8988T (cell line): ENCODE measurements around the gene AQR.
"Not testable (repeated sequence)": the region's sequence is repeated elsewhere in the genome, so short reads cannot be mapped to it uniquely, and the experiment has no call there.

Source experiments
- DNase-seq: peaks from one replicate; pipeline ENCODE4 v3.0.0; 2011

The AQR gene

DNA sequence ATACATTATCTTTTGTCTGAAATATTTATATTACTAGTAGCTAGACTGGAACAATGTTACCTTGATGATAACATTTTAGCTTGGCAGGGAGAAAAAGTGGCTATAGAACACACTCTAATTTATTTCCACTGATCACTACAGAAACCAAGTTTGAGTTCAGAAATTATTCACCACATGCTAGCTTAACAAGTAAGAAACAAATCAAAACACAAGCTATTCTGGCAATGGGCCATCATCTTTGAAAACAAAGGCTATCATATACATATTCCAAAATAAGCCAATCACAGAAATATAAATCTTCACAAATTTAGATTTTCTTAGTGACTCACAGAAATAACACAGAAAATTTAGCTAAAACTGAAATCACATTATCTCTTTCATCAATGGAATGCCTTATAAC lies 17.1 kb downstream of the AQR start:
- no peak for DNase-seq

DNA sequence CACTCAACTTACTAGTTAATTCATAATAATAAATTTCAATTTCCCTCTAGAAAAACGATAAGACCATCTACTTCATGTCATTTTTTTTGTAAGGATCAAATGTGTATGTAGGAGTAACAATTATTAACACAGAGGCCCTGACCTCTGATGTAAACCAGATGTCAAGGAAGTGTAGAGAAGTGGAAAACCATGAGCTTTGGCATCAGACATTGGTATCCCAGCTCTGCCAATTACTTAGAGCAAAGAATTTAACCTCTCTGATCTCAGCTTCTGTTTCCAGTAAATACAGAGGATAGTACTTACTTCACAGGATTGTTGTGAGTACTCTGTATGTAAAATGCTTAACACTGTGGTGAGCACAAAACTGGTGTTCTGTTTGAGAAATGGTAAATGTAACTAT lies 17.5 kb downstream of the AQR start:
- DNase-seq, result no peak

DNA sequence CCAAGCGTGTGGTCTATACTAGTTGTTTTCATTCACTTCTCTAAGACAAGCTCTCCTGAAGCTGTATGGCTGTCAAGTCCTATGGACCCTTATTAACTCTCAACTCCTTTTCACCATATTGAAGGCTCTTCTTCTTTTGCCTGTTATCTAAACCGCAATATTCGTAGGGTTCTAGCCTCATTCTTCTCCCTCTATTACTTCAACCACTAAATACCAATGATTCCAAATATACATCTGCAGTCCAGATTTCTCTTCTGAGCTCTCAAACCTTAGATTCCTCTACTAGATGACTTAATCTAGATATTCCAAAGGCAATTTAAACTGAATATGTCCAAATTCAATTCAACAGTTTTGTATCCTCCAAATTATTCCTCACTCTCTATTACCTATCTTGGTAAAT lies 24.6 kb downstream of the AQR start:
- no peak for DNase-seq

GRCh38 chr15:34943711-34944110 lies 25.8 kb downstream of the AQR start:
- no peak for DNase-seq

GRCh38 chr15:34943264-34943663 lies 26.3 kb downstream of the AQR start:
- not testable (repeated sequence) for DNase-seq

- DNase-seq, result no peak
Observed at GRCh38 chr15:34942363-34942762, 27.2 kb downstream of the AQR start.

DNA sequence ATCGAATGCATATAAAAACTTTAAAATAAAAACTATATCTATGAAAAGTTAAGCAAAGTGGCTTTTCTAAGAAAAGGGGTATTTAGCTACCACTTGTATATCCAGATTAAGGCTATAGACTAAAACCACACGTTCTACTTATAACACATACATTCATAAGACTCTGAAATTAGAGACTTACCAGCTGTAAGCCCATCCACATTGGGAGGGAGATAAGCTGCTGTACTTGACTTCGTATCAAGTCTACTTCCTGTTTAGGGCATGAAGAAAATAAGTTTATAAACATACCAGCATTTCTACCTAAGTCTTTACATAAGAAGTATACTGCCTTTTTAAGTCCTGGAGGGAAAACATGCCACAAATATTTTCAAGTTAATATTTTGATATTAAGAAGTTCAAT lies 27.7 kb downstream of the AQR start:
- DNase-seq, result no peak

DNA sequence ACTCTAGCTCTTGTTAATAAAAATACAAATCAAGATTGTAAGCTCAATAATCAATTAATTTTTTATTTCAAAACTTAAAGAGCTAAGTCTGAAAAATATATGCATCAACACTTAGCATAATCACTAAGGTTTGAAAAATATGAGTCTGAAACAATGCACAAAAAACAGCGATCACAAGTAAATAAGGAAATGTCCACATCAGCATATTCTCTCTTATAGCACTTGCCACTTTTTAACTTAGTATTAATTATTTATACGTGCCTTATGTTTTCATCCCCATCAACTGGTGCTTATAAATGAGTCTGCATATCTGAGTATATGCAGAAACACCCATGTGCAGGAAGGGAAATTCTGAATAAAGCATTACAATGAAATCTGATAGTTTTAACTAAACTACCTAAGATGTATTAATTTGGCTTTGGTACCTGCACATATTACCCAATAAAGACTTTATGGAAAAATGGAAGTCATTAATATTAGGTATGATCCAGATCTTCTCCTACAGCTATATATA lies 28.3 kb downstream of the AQR start:
- no peak for DNase-seq

DNA sequence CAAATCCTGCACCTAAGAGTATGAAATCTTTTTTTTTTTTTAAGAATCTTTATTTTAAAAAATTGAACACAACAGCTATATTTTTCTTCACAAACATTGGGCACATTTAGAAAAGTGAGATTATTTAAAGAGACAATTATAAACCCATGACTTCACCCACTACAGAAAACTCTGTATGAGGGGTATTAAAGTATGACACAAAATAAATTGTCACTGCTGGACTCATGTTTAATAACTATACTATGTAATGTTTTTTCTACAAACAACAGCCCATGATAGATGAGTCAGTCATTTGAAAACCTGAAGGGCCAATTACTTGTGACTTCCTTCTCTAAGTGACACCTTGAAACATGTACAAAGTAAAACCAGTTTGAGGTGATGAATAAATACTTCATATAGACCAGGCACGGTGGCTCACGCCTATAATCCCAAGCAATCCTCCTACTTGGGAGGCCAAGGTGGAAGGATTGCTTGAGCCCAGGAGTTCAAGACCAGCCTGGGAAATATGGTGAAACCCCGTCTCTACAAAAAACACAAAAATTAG lies 36.0 kb downstream of the AQR start:
- DNase-seq, result no peak

DNA sequence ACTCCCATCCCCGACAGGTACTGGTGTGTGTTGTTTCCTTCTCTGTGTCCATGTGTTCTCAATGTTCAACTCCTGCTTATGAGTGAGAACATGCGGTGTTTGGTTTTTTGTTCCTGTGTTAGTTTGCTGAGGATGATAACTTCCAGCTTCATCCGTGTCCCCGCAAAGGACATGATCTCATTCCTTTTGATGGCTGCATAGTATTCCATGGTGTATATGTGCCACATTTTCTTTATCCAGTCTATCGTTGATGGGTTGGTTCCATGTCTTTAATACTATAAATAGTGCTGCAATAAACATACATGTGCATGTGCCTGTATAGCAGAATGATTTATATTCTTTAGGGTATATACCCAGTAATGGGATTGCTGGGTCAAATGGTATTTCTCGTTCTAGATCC lies 41.2 kb downstream of the AQR start:
- not testable (repeated sequence) for DNase-seq

DNA sequence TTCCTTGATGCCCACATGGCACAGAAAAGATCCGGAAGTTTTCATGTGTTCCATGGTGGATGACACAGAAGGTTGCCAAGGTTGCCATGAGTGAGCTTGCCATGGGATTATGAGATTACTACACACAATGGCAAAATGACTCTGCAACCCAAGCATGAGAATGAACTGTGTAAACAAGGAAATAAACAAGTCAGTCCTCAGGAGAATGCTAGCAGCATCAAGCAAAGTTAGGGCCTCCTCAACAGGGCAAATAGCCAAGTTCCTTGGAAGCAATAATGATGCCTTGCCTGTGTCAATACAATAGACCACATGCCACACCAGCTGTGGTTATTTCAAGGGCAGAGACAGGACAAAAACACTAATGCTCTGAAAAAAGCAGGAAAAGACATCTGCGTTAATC lies 41.8 kb downstream of the AQR start:
- no peak for DNase-seq

DNA sequence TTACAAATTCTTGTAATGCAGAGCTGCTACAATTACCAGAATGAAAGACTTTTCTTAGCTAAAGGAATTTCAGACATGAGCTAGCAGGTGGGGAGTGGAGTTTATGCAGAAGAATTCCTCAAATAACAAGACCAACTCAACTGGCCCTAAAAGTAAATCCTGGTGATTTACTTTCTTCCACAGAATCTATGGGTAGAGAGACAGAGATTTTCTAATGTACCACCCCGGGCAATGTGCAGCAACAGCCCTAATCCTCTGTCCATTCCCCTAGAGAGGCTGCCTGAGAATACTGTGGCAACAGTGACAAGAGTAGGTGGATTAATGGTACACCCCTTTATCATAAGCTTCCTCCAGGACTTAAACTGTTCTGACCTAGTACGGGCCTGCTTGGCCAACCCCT lies 55.2 kb downstream of the AQR start:
- DNase-seq, result no peak

GRCh38 chr15:34905047-34905446 lies 64.5 kb downstream of the AQR start:
- no peak for DNase-seq

DNA sequence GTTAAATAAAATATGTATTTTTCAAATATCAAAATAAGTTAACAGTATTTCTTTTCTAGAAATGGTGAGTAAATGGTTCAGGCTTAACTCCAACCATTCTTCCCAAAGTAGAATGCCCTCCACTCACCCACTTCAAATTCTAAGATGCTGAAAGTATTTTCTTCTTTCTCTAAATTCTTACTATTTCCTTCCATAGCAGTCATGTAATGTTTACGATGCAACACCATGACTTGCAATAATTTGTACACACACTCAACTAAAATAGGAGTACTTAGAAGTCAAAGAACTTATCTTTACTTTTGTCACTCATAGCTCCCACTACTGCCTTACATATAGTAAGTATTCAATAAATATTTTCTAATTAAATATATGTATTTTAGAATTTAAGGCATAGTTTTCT lies 65.0 kb downstream of the AQR start:
- DNase-seq, result no peak

- DNase-seq, result no peak
Observed at GRCh38 chr15:34900748-34901147, 68.8 kb downstream of the AQR start.

GRCh38 chr15:34896183-34896582 lies 73.4 kb downstream of the AQR start:
- no peak for DNase-seq

- no peak for DNase-seq
Observed at GRCh38 chr15:34893967-34894366, 75.6 kb downstream of the AQR start.

- DNase-seq, result no peak
Observed at GRCh38 chr15:34892963-34893591, 76.5 kb downstream of the AQR start.

DNA sequence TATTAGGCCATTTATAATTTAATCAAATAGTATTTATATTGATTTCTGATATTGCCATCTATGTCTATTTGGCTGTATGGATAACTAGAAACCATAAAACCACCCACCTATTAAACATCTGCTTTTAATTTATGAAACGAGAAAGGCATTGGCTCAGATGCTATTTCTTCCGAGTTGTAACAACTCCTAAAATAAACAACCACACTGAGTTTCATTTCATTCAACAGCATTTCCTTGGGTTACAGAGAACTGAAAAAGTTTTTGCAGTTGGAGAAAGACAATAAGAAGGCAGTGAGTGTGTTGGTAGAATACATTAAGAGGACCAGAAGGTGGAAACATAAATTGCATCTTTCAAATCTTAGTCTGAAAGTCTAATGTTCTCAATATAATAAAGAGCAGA lies 79.1 kb downstream of the AQR start:
- no peak for DNase-seq

GRCh38 chr15:34889476-34889875 lies 80.1 kb downstream of the AQR start:
- DNase-seq, result no peak

- DNase-seq, result no peak
Observed at GRCh38 chr15:34886134-34886533, 83.4 kb downstream of the AQR start.

DNA sequence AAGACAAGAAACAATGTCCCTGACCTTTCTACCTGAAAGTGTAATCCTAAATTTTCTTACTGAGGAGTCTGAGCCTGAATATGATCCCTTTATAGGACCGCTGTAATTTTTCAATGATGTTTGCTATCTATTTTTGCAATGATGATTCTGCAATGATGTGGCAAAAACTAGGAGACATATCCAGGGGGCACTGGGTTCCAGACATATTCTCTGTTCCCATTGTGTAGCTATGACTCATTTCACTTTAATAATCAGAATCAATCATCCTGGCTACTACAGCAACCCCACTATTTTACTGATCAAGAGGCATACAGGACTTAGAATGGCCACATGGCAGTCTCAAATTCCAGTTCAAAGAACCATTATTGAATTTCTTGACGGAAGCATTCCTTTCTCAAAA lies 85.9 kb downstream of the AQR start:
- no peak for DNase-seq

DNA sequence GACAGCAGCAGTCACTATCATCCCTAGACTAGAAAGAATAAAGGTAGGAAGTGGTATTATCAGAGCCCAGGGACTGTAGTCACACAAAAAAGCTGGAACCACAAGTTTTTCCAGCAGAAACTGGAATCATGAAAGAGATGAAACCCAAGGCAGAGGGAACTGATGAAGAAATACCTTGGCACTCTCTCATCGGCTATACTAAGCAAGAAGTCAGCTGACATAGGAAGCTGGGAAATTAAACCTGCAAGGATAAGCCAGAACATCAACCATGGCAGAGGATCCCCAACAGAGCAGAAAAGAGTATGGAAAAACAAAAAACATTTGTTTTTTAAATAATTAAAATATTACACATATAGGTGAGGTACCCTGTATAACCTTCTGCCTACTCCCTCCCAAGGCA lies 86.5 kb downstream of the AQR start:
- DNase-seq, result no peak

- DNase-seq, result no peak
Observed at GRCh38 chr15:34879107-34879506, 90.4 kb downstream of the AQR start.

DNA sequence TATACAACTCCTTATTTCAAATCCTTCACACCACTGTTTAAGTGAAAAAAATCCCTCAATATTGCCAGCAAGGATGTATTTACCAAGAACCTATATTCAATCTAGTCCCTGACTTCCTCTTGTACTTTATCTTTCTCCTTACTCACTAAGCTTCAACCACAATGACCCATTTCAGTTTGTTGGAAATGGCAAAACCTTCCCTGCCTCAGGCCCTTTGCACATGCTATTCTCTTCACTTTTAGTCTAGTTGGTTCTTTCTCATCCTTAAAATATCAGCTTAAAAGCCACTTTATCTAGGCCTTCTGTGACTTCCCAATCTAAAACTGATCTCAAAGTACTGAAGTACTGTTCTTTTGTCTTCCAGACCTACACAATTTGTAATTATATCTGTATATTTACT lies 92.9 kb downstream of the AQR start:
- no peak for DNase-seq
